Calu3 (cell line): ENCODE results near the gene MTA3. TPM values are rescaled to one million over a fixed set of nuclear protein-coding genes. Genes with fewer than 3 reads are reported as not detected.

ENCODE experiments used
- BruUV-seq: library from RNA; stranded (reverse); fragments of 400-500 nt; replicated peaks from 2 replicates; lab custom pipeline; 2021; lab: Mats Ljungman, UMichigan
- CTCF ChIA-PET: fragments of 300-600 bp; sonication (Branson Sonifier 250); formaldehyde crosslinking; loops from one replicate; lab custom pipeline; 2022; ENCODE audit warnings: antibody characterized with exemption; lab: Charles Lee
- DNase-seq: peaks from one replicate; pipeline ENCODE4 v3.0.0; 2022
- H3K27ac Mint-ChIP-seq: one replicate; pipeline ENCODE4 v1.8.0; 2022; ENCODE audit warnings: mixed read lengths; ENCODE audit not compliant: unreplicated experiment
- H3K27me3 Mint-ChIP-seq: one replicate; pipeline ENCODE4 v1.8.0; 2022; ENCODE audit warnings: mixed read lengths; ENCODE audit not compliant: unreplicated experiment
- H3K36me3 Mint-ChIP-seq: one replicate; pipeline ENCODE4 v1.8.0; 2022; ENCODE audit warnings: mild to moderate bottlenecking, moderate library complexity, mixed read lengths; ENCODE audit not compliant: insufficient read depth, unreplicated experiment
- H3K4me1 Mint-ChIP-seq: one replicate; pipeline ENCODE4 v1.8.0; 2022; ENCODE audit warnings: mild to moderate bottlenecking, low read depth, mixed read lengths; ENCODE audit not compliant: unreplicated experiment
- H3K4me3 Mint-ChIP-seq: one replicate; pipeline ENCODE4 v1.8.0; 2022; ENCODE audit warnings: mild to moderate bottlenecking, low read depth, moderate library complexity, mixed read lengths; ENCODE audit not compliant: unreplicated experiment
- H3K9me3 Mint-ChIP-seq: one replicate; pipeline ENCODE4 v1.8.0; 2022; ENCODE audit warnings: low read depth, mixed read lengths; ENCODE audit not compliant: unreplicated experiment
- intact Hi-C: fragments of 100-400 bp; cut with micrococcal nuclease; formaldehyde crosslinking; loops from one replicate; pipeline ENCODE4 v1.10.0; 2022; ENCODE audit not compliant: unreplicated experiment
- total RNA-seq: library from RNA; stranded (reverse); gene quantifications from 2 replicates; pipeline ENCODE4 v1.2.3, GENCODE V29; 2022
- TF ChIP-seq, protein P1 (sequence below): fragments of 200-600 bp; IDR thresholded peaks from one replicate; pipeline ENCODE4 v1.8.0; 2022; ENCODE audit warnings: antibody characterized with exemption; ENCODE audit not compliant: unreplicated experiment

The MTA3 gene
- total RNA-seq, 1 experiment from 2014 or later: 46.5 TPM

DNA sequence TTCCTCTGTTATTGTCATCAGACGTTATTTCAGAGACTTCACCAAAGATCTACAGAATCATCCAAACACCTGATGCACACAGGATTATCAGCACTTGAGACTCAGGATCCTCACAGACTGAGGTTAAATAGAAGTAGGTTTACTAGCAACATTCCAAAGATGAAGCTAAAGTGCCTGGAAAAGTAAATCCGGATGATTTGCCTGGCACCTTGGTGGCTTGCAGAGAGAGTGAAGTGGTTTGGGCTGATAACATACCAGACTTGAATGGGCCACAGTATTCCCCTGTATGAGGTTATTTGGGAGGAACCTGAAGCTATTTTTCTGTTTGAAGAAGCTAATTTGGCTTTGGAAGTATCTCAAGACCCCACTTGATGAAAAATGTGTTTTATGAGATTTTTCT lies 144.5 kb downstream of the MTA3 start:
- no peaks in the 10 kb centered on the region for H3K4me1 Mint-ChIP-seq
- no peak overlapping the region for H3K4me3 Mint-ChIP-seq
- no peaks in the 10 kb centered on the region for H3K9me3 Mint-ChIP-seq
- no peaks in the 10 kb centered on the region for H3K36me3 Mint-ChIP-seq
- no peaks in the 10 kb centered on the region for H3K27me3 Mint-ChIP-seq
- intact Hi-C loops: no loop called here
- BruUV-seq: no TSS peak
- DNase-seq: no peak
- CTCF ChIA-PET: no interaction called here
- TF ChIP-seq, protein P1, sequence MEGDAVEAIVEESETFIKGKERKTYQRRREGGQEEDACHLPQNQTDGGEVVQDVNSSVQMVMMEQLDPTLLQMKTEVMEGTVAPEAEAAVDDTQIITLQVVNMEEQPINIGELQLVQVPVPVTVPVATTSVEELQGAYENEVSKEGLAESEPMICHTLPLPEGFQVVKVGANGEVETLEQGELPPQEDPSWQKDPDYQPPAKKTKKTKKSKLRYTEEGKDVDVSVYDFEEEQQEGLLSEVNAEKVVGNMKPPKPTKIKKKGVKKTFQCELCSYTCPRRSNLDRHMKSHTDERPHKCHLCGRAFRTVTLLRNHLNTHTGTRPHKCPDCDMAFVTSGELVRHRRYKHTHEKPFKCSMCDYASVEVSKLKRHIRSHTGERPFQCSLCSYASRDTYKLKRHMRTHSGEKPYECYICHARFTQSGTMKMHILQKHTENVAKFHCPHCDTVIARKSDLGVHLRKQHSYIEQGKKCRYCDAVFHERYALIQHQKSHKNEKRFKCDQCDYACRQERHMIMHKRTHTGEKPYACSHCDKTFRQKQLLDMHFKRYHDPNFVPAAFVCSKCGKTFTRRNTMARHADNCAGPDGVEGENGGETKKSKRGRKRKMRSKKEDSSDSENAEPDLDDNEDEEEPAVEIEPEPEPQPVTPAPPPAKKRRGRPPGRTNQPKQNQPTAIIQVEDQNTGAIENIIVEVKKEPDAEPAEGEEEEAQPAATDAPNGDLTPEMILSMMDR: no peak
- no peak overlapping the region for H3K27ac Mint-ChIP-seq

DNA sequence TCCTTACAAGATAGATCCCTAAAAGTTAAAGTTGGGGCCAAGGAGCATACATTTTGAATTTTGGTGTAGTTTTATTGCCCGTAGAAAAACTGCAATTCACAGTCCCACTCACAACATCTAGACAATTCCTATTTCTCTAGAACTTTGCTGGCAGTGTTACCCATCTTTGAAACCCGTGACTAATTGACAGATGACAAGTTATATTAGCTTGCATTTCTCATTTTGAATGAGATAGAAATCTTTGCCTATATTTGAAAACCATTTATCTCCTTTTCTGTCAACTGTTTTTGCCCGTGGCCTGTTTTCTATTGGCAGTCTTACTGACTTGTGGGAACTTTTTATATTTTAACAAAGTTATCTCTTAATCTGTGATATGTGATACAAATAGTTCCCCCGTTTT lies 145.5 kb downstream of the MTA3 start:
- no peaks in the 10 kb centered on the region for H3K27me3 Mint-ChIP-seq
- TF ChIP-seq, protein P1: no peak
- no peaks in the 10 kb centered on the region for H3K9me3 Mint-ChIP-seq
- BruUV-seq: no TSS peak
- CTCF ChIA-PET: no interaction called here
- no peaks in the 10 kb centered on the region for H3K4me1 Mint-ChIP-seq
- H3K4me3 Mint-ChIP-seq: no peak overlapping the region
- H3K27ac Mint-ChIP-seq: no peak overlapping the region
- intact Hi-C loops: no loop called here
- H3K36me3 Mint-ChIP-seq: no peaks in the 10 kb centered on the region
- no peak for DNase-seq

DNA sequence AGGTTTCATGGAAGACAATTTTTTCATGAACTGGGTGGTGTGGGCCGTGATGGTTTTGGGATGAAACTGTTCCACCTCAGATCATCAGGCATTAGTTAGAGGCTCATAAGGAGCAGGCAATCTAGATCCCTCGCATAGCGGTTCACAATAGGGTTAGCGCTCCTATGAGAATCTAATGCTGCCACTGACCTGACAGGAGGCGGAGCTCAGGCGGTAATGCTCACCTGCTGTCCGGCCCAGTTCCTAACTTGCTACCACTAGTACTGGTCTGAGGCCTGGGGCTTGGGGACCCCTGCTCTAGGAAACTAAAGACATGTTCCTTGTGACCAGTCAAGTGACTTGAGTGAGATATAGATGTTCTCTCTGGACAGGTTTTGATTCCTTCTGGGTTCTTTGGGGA lies 146.3 kb downstream of the MTA3 start:
- no peaks in the 10 kb centered on the region for H3K9me3 Mint-ChIP-seq
- TF ChIP-seq, protein P1: no peak
- H3K27me3 Mint-ChIP-seq: no peaks in the 10 kb centered on the region
- DNase-seq: no peak
- BruUV-seq: no TSS peak
- H3K4me3 Mint-ChIP-seq: no peak overlapping the region
- CTCF ChIA-PET: no interaction called here
- intact Hi-C loops: no loop called here
- H3K36me3 Mint-ChIP-seq: no peaks in the 10 kb centered on the region
- no peak overlapping the region for H3K27ac Mint-ChIP-seq
- no peaks in the 10 kb centered on the region for H3K4me1 Mint-ChIP-seq

DNA sequence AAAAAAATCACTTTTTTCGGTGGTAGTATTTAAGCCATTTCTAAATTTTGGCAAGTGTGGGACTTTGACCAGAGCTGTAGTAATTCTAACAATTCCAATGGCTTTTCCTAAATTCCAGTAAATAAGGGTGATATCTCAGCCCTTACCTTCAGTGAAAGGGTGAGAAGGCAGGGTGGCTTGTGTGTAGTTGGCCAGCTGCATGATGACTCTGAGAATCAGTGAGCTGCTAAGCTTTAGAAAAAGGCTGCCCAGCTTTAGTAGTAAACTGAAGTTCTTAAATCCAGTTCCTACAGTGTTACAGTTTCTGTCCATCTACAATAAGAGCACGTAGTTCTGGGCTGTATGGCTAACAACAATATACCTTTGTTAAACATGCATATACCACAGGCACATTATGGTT lies 153.5 kb downstream of the MTA3 start:
- Mint-ChIP-seq H3K4me3 (no peak overlapping the region), H3K9me3 (no peaks in the 10 kb centered on the region), H3K27ac (no peak overlapping the region), H3K27me3 (no peaks in the 10 kb centered on the region), H3K36me3 (no peaks in the 10 kb centered on the region), H3K4me1 (no peaks in the 10 kb centered on the region)
- CTCF ChIA-PET: no interaction called here
- intact Hi-C loops: no loop called here
- DNase-seq: no peak
- no TSS peak for BruUV-seq
- TF ChIP-seq, protein P1: no peak
